GM18873 (cell line): Measurements from ENCODE around the gene MRM2.

Experiments used
- ATAC-seq: cut with Tn5 transposase; IDR thresholded peaks from one replicate; pipeline ENCODE4 v1.9.1; 2021; ENCODE audit warnings: mild to moderate bottlenecking, moderate library complexity, moderate number of reproducible peaks; ENCODE audit not compliant: unreplicated experiment, low FRiP score

Gene MRM2

GRCh38 chr7:2241580-2242540 lies at the start of gene MRM2, which contains the start of gene NUDT1:
MRM2 (minus strand) TSS chr7:2242205; CDS start chr7:2242169, 36 bp downstream.
NUDT1 (plus strand) TSS chr7:2242226; CDS start chr7:2244575, 2,349 bp downstream.
- ATAC-seq, result peak; percentile 47

DNA sequence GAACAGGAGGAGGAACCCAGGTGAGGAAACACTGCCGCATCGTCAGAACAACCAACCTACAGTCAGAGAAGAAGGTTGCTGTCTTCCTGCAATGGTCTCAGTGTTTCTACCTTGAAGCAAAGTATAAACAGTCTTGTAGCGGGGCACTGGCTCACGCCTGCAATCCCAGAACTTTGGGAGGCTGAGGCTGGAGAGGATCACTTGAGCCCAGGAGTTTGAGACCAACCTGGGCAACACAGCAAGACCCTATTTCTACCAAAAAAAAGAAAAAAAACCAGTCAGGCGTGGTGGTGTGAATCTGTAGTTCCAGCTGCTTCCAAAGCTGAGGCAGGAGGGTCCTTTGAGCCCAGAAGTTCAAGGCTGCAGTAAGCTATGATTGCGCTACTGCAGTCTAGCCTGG lies 48.9 kb upstream of the MRM2 start:
- ATAC-seq, result no peak

GRCh38 chr7:2289621-2290020 lies 47.6 kb upstream of the MRM2 start:
- no peak for ATAC-seq

GRCh38 chr7:2289111-2289586 lies 47.1 kb upstream of the MRM2 start:
- ATAC-seq, result no peak

GRCh38 chr7:2288503-2288902 lies 46.5 kb upstream of the MRM2 start:
- ATAC-seq, result no peak

- no peak for ATAC-seq
Observed at GRCh38 chr7:2287745-2288144, 45.7 kb upstream of the MRM2 start.

DNA sequence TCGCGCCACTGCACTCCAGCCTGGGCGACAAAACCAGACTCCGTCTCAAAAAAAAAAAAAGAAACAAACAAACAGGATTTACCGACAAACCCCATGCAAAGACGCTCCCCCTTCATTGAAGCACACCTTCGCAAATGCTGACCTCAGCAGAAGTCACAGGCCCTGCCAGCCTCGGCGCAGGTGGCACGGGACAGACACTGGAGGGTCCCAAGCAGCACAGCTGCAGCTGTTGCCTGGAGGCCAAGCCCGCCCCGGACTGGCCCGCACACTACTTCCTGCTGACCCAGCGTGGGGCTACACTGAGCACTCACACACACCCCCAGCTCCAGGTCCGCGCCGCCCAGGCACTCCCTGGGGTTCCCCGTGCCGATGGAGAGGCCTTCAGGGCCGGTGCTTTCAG lies 41.1 kb upstream of the MRM2 start:
- no peak for ATAC-seq

- ATAC-seq, result no peak
Observed at GRCh38 chr7:2282185-2282751, 40.3 kb upstream of the MRM2 start.

- no peak for ATAC-seq
Observed at GRCh38 chr7:2281541-2281940, 39.5 kb upstream of the MRM2 start.

DNA sequence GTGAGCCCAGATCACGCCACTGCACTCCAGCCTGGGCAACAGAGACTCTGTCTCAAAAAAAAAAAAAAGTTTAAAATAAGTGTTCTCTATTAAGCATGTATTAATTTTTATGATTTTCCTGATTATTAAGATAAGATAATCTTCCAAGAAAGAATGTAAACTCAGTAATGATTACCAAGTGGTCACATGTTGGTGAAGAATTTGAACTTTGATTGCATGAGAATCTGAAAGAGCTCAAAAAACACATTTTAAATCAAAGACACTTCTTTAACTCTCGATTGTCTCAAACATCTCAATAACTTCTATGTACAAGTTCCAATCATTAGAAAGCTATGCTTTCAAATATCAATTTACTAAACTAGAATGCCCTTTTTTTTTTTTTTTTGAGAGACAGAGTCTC lies 38.4 kb upstream of the MRM2 start:
- ATAC-seq, result no peak

DNA sequence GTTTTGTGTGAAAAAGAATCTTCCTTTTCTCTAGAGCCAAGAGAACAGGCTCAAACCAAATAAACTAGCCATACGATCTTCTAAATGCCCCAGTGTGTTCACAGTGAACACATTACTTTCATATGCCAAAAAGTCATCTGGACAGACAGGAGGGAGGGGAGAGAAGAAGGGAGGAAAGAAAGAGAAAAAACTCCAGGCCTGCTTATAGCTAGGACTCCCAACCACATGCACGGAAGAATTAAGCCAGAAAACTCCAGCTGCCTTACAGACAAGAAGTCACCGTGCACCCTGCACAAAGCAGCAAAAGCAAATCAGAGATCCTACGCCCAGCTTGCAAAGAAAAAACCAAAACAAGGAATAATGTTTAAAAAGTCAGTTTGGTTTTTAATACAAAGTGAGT lies 37.9 kb upstream of the MRM2 start:
- ATAC-seq, result no peak

DNA sequence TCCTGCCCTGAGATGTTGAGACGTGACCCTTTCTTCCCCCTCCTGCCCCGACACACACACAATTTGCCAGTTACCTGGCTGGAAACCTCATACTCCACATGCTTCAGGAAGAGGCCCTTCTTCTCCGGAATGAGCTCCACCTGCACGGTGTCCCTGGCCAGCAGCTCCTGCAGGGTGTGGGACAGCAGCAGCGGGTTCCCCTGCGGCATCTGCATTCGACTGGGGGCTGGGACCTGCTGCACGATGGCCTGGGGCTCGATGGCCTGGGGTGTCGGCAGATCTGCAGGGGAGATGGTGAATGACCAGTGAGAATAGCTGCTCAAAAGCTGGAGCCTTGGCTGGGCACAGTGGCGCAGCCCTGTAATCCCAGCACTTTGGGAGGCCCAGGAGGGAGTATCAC lies 36.0 kb upstream of the MRM2 start:
- ATAC-seq, result no peak

DNA sequence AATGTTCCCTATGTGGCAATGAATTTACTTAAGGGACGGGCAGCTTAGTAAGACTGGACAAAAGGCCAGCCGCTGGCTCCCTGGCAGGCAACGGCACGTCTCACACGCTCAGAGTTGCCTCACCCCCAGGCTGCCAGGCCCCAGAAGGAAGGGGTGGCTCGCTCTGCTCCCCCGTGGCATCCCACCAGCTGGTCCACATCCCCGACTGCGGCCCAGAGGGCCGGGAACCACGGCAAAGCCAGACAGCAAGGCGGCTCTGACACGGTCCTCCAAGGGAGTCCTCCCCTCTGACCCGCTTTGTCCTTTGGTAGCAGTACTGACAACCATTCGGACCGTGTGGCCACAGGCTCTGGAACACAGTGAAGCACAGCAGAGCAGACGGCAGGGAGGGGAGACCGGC lies 34.1 kb upstream of the MRM2 start:
- no peak for ATAC-seq

DNA sequence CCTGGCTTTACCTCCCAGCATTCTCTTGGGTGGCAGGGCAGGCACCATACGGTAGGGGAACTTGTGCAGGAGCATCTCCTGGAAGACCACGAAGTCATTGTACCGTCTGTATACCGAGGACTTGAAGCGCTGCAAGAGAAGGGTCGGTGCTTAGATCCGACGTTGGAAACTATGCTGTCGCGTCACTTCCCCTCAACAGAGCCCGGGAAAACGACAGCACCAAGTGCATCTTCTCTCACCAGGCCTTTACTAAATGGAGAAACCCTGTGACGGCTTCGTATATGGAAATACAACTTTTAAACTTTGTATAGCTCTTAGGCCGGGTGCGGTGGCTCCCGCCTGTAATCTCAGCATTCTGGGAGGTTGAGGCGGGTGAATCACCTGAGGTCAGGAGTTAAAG lies 33.1 kb upstream of the MRM2 start:
- no peak for ATAC-seq

- no peak for ATAC-seq
Observed at GRCh38 chr7:2274666-2275065, 32.7 kb upstream of the MRM2 start.

- no peak for ATAC-seq
Observed at GRCh38 chr7:2273866-2274265, 31.9 kb upstream of the MRM2 start.

GRCh38 chr7:2272031-2272430 lies 30.0 kb upstream of the MRM2 start:
- ATAC-seq, result no peak

- no peak for ATAC-seq
Observed at GRCh38 chr7:2271273-2272026, 29.4 kb upstream of the MRM2 start.

- ATAC-seq, result no peak
Observed at GRCh38 chr7:2270495-2270894, 28.5 kb upstream of the MRM2 start.

- ATAC-seq, result no peak
Observed at GRCh38 chr7:2269991-2270460, 28.0 kb upstream of the MRM2 start.
